ENCODE results near the gene PRDM15. TPM values are rescaled to one million over a fixed set of nuclear protein-coding genes. Genes with fewer than 3 reads are reported as not detected.

PRDM15 gene
- total RNA-seq, 1 donor from 2014 or later: 6.4 TPM

DNA sequence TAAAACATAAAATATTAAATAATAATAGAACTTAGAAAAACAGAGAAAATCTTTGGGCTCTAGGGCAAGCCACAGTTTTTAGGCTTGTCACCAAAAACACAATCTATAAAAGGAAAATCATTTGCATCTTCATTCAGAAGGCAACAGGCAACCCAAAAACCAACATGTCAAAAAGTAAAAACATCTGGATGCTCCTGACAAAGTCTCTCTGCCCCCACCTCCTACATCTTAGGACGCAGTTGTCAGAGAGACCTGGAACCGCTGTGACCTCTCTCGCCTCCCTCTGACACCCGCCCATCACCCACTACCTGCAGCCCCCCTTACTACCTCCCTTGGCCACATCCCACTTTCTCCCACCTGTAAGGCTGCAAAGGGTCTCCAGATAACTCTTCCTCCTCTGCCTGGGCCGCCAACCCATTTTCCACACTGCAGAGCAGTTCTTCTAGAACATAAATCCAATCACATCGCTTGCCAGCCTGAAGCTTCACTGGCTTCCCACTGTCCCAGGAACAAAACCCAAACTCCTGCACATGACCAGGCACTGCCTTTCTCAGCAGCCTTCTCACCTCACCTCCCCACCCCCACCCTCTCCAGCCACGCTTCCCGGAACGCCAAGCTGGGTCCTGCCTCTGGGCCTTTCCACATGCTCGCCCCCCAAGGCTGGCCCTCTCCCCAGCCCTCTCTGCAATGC is 14.7 kb downstream of the PRDM15 start:
- no peak for DNase-seq (ENCODE audit: low spot score)

DNA sequence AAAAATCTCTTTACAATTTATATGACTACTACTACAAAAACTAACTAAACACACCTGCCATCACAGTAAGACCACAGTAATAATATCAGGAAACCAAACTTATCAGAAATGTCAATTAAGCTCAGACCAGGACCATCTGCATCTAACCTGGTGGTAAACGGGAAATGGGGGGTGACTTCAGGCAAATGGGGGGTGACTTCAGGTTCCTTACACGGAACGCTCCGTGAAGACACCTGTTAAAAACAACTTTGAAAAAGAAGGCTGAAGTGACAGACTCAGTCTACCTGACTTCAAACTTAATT is 15.8 kb downstream of the PRDM15 start:
- no peak for DNase-seq (ENCODE audit: low spot score)

DNA sequence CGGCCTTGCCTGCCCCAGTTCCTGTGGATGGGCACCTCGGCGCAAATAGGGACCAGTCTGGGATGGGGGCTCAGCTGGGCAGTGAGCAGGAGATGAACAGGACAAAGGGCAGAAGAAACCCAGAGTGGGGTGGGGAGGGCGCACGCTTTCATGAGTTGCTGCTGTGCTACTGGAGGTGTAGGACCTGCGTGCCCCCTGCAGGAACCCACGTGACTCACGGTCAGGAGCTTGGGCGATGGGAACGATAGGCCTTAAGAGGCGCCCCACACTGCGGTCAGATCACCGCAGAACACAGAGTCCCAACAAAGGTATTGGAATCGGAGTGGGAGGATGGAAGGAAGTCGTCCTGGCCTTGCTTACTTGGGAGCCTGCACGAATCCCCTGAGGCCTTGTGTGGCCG is 17.2 kb downstream of the PRDM15 start:
- DNase-seq (ENCODE audit: low spot score): no peak

DNA sequence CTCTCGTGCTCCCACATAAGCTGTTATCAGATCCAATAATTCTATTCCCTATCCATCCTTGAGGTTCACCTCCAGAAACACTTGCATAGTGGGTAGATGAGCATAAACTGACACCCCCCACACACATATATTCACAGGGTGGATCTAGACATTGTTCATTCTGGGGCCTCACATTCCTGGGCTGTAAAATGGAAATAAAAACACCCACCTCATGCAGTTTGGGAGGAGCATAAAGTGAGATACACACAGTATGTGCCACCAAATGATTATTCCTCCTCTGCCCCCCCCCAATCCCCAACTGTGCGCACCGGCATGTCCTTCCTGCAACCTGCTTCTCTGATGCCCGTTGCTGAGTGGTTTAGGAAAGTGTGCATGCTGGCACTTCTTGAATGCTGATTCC is 17.9 kb downstream of the PRDM15 start:
- DNase-seq (ENCODE audit: low spot score): no peak

DNA sequence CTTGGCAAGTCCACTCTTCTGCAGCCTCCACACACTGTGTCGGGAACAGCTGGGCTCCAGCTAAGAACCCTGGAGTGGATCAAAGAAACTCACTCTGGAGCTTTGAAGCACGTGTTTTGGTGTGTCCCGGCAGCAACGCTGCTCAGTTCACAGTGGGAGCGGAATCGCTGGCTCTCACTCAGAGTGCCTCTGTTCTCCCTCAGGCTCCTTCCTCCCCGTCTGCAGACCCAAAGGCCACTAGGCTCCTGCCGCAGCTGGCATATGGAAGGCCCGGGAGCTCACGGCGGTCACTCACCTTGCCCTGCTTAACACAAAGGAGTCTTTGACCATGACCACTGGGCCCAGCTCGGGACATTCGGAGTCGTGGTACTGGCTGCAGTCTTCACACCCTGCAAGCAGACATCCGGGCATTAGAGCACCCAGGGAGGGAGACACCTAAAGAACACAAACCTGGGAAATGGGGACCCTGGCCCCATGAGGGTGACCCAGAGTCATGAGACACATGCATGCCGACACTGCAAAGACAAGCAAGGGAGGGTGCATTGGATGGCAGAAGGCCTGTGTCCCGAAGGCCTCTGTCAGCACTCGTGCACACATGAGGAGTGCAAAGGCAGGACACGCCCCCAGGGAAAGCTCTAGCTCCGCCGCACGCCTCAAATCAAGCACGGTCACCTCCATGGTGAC is 19.7 kb downstream of the PRDM15 start:
- no peak for DNase-seq (ENCODE audit: low spot score)

DNA sequence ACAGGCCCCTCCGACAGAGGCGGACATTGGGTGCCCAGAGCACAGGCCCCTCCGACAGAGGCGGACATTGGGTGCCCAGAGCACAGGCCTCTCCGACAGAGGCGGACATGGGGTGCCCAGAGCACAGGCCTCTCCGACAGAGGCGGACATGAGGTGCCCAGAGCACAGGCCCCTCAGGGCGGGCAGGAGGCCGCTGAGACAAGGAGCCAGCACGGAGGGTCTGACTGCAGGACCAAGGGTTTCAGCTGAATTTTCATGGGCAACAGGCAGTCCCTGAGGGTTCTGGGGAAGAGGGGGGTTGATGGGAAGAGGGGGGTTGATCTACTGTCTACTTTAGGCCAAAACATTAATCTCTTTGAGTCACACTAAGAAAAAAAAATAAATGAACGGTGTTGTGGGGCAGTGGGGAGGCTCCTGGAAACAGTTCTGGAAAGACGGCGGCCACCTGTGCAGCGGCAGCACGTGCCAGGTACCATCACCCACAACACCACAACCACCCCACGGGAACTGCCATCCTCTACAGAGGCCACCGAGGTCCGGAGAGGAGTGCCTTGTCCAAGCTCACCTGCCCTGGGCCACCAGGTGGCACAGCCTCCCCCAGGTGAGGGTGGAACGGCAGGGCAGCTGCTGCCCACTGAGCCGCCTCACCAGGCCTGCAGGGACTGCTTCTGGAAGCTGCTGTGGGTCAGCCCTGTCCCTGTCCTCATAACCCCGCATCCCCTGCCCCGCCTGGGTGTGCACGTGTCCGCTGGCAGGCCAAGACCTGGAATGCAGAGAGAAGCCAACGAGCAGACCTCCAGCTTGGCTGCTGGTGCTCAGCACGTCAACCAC is 20.5 kb downstream of the PRDM15 start:
- DNase-seq (ENCODE audit: low spot score): no peak

DNA sequence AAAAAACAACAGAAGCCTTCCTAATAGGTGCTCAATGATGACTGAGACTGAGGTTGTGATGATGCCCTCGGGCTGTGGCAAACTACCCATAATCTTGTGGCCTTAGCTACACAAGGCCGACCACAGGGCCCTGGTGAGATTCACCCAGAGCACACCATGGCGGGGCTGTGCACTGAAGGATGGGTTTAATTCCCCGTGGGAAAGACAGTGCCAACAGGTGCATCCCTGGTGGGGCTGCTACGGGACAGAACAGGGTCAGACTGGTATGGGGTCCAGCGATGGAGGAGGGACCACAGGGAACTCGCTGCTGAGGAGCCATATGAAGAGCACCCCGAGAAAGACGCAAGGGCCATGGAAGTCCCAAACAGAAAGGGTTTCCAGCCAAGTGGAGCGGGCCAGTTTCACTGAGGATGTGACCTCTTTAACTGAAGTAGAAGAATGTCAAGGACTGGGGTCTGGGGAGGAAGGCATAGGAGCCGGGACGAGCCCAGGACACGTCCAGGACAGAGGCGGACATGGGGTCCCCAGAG is 21.3 kb downstream of the PRDM15 start:
- no peak for DNase-seq (ENCODE audit: low spot score)

DNA sequence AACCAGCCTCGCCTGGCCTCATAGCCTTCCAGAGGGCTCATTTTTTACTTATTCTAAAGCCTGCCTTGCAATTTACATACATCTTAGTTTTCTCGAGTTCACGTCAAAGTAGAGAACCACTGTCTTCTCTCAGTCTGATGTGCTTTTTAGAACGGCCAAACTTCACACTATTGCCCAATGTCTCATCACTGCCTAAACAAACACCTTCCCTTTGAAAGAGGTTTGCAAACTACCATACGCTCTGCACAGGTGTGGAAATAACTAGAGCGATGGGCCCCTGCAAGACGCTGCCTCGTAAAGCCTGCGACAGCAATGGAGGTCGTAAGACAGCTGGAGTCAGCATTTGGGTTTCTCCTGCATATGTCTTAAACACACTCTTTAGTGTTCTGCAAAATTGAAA is 22.6 kb downstream of the PRDM15 start:
- no peak for DNase-seq (ENCODE audit: low spot score)

DNA sequence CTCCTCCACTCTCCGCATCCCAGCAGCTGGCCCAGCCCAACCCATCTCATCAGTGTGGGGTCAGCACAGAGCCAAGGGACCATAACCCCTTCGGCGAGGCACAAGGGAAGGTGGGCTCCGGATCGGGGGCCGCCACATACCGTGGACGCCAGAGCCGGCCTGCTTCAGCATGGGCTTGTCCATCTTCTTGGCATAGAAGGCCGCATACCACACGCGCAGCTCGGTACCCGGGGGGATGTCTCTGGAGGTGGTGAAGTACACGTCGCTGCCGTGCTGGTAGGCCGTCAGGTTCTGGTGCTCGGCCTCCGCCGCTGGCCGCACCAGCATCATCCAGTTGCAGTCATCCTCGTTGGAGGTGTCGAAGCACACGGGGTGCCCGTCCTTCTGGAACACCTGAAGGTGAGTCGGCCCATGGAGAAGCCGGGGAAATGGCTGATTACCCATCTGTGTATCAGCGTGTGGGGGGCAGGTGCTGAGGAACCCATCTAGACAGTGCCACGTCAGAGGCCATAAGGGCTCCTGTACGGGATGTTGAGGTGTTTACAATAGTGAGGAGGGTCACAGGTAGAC is 24.6 kb downstream of the PRDM15 start:
- DNase-seq (ENCODE audit: low spot score): no peak

DNA sequence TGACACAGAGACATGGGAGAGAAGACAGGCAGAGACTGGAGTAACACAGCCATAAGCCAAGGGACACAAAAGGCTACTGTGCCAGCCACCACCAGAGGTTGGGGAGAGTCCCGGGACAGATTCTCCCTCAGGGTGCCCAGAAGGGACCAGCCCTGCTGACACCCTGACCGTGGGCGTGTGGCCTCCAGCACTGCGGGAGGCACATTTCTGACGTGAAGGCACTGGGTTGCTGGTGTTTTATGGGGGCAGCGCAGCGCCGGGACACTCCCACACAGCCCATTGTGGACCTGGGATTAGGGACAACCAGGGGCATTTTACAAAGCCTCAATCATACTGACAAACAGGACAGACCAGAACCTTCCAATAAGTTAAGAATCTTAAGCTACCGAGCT is 26.2 kb downstream of the PRDM15 start:
- no peak for DNase-seq (ENCODE audit: low spot score)

DNA sequence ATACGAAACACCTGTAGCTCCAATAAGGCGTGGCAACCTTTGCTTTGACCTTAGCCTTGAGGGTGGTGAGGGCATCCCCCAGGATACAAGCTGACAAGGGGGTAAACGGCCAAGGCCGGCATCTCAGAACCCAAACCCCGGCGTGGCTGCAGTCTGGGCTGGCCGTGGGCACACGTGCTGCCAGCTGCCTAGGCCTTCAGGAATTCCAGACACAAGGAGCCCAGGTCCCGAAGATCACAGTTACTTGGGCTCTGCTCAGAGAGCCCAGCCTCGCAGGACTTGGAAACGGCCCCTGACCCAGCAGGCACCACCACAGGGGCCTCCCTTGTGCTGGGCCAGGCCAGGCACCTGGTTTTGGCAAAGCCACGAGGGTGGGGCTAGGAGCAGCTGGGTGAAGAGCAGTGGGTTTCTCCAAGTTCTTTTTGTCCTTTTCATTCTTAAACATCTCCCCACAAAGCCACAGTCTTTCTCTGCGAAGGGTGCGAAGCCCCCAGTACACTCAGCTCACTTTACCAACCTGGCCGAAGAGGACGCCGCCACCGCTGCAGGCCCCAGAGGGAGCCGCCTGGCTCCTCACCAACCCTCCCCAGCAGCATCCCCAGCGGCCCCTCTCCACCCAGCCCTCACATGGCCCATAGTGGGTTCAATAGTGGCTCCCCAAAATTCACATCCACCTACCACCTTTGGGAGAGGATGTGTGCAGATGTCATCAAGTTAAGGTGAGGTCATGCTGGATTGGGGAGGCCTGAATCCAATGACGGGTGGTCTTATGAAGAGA is 26.8 kb downstream of the PRDM15 start:
- no peak for DNase-seq (ENCODE audit: low spot score)

DNA sequence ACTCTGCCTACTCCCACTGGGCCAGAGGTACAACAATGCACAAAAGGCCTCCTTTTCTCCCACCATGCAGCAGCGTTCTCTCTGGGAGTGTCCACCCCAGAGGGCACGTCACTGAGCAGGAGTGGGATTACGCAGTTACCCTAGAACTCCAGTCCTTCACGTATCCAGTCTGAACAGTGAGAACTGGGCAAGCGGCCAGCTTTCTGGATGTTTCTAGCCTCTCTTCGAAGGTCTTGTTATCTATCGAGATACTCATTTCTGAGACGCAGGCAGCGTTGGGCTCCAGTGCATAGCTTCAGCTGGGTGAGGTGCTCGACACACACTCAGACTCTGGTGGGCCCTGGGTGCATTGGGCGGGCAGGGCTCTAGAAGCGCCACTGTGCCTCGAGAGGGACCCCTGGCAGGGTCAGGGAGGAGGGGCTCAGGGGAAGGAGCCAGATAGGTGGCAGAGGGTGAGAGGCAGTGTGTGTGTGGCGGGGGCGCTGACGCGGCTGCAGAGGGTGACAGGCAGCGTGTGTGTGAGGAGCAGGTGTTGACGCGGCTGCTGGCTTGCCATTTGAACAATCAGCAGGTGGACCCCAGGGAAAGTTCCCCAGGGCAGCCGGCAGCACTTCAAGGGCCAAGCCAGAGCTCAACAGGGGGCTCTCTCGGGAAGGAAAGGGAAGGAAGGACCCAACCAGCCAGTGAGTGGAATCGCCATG is 27.9 kb downstream of the PRDM15 start:
- DNase-seq (ENCODE audit: low spot score): no peak

DNA sequence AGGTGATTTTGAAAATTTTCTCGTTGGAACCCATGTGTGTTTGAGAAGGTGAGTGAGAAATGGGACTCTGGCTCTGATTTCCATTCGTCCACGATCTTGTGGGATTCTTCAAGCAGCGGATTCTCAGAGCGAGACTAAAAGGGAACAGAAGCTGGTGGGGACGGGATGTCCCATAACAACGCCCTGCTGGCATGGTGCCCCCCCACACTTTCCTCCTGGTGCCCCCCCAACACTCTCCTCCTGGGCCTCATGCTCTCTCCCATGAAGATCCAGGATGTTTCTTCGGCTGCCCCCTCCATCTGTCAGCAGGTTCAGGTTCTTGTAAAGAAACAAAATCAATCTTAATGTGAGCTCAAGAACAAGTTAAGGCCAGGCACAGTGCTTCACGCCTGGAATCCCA is 29.1 kb downstream of the PRDM15 start:
- no peak for DNase-seq (ENCODE audit: low spot score)

DNA sequence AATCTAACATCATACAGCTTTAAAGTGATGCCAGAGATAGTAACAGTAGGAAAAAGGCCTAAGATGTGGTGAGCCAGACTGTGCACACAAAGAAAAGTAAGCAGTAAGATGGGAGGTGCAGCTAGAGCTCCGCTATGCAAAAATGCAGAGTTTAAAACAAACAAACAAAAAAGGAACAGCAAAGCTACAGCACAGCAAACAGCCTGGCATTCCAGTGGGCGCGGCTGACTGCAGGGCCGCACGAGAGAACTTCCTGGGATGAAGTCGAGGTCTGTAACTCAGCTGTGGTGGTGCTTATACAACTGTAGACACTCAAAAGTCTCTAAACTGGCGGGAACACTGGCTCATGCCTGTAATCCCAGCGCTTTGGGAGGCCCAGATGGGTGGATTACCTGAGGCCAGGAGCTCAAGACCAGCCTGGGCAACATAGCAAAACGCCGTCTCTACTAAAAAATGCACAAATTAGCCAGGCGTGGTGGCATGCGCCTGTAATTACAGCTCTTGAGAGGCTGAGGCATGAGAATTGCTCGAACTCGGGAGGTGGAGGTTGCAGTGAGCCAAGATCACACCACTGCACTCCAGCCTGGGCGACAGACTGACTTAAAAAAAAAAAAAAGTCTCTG is 30.1 kb downstream of the PRDM15 start:
- DNase-seq (ENCODE audit: low spot score): no peak

DNA sequence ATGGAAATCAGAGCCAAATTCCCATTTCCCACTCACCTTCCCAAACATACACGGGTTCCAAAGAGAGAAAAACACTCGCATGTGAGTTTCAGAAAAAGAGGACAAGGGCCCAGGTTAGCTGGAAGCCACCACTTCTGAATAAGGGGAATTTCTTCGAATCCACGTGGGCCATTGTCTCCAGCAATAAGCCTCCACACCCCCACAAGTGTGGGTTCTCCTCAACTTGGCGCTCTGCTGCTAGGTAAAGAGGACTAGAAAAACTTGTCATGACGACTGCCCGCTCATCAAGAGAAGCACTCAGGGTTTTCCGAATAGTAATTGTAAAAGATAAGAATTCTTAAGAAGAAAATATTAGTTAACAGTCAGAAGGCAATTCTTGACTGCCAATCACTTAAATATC is 30.6 kb downstream of the PRDM15 start:
- no peak for DNase-seq (ENCODE audit: low spot score)

DNA sequence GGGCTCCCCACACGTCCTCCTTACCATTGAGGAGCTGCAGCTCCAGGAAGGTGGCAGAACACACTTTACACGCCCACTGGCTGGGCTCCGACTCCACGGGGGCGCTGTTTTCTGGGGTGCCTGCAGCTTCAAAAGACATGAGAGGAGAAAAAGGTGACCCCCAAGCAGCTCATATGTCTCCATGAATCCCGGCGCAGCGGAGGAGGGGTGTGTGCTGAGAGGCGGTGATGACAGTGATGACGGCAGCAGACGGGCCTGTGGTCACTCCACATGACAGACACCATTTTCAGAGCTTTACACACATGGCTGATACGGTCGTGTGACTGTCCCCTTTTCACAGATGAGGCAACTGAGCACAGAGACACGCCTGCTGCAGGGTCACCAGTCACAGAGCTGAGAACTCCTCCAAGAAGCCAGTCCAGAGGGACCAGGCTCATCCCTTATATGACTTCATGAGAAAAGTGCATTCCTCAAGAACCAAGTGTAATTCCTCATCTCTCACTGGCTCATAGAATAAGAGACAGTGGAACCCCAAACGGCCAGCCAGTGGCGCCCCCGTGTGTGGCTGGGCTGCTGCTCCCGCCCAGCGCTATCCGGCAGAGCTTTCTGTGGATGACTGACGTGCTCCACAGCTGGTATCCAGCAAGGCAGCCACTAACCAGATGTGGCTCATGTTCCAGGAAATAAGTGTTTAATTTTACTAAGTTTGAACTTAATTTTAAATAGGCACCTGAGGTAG is 31.9 kb downstream of the PRDM15 start:
- DNase-seq (ENCODE audit: low spot score): no peak

DNA sequence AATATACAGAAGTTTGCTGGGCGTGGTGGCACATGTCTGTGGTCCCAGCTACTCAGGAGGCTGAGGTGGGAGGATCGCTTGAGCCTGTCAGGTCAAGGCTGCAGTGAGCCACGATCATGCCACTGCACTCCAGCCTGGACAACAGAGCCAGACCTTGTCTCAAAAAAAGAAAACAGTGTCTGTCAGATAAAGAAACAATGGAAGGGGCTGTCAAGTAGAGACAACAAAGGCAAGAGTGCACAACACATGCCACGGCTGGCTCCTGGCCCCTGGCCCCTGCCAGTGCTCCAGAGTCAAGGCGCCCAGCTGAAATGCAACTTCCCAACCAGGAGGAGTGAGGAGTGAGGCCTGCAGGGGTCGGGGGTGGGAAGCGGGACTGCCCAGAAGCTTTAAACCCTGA is 32.6 kb downstream of the PRDM15 start:
- no peak for DNase-seq (ENCODE audit: low spot score)

DNA sequence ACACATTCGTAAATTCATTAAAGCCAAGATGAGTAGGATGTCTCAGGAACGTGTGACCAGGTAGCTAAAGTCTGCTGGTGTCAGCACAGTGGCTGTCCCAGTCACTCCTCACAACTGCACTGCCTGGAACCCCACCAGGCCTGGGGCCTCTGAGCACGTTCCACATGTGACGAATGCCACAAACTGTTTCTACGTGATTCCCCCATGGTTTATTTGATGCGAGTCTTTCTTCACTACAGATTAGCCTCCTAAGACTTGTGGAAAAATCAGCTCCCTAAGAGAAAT is 33.2 kb downstream of the PRDM15 start:
- DNase-seq (ENCODE audit: low spot score): no peak

DNA sequence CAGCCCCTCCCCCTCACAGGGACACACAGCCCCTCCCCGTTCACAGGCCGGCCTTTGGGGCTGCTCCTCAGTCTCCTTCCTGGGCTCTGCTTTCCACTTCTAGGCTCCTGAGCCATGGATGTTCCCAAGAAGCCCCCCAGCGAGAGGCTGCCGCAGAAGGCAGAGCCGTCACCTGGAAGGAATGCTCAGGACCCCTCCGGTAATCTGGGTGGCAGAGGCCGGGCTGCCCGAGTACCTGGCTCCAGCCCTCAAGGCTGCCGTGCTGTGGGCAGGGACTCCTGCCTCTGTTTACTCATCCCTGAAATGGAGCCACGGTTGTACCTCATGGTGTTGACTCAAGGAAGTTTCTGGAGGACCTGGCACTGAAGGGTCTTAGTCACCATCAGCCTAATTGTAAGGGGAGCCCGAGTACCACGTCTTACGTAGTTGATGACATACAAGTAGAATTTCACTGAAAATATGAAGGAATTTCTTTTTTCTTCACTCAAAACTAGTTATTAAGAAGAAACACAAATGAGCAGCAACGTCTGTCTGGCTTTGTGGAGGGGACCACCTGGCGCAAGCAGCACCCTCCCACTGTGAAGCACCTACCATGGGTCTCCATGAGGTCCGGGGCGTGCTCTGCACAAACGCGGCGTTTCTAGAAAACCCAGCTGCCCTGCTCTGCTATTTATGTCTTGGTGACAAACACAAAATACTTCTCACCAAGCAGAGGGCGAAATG is 33.7 kb downstream of the PRDM15 start:
- DNase-seq (ENCODE audit: low spot score): no peak
